ENCODE measurements around the gene GOSR2. TPM values are rescaled to one million over a fixed set of nuclear protein-coding genes. Genes with fewer than 3 reads are reported as not detected.

The GOSR2 gene
- total and polyA plus RNA-seq, 2 of the 8 experiments (the other 6 are each of a cell fraction or from before 2014, with no cell fraction given) = 28.2 to 36.2 TPM

DNA sequence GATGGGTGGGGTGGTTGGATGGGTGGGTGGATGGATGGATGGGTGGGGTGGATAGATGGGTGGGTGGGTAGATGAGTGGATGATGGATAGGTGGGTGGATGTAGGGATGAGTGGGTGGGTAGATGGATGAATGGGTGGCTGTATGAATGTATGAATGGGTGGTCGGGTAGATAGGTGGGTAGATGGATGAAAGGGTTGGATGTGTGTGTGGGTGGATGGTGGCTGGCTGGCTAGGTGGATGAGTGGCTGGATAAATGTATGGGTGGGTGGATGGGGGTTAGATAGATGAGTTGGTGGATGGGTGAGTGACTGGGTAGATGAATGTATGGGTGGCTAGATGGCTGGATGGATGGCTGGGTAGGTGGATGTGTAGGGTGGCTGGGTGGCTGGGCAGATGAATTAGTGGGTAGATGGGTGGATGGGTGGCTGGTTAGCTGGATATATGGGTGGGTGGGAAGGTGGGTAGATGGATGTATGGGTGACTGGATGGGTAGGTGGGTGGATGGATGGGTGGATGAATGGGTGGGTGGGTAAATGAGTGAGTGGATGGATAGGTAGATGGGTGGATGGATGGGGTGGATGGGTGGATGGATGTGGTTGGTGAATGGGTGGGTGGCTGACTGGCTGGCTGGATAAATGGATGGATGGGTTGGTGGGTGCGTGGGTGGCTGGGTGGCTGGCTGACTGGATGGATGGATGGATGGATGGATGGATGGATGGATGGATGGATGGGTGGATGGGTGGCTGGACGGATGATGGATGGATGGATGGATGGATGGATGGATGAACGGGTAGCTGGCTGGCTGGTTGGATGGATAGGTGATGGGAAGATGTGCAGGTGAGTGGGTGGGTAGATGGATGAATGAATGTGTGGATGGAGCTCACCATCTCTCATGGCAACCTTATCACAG is 18.9 kb upstream of the GOSR2 start (continued):
- TF ChIP-seq NRF1 (IDR thresholded peaks at IDR 0.05; ENCODE audit: low read depth, low read length) = no peak
- no peak for TF ChIP-seq CBX5 (IDR thresholded peaks at IDR 0.05; ENCODE audit: low read depth, low read length)
- no peak for TF ChIP-seq CHD7 (IDR thresholded peaks at IDR 0.05; ENCODE audit: insufficient replicate concordance, low read length)
- TF ChIP-seq CBX8 (IDR thresholded peaks at IDR 0.05; ENCODE audit: borderline replicate concordance, low read depth, low read length) = no peak
- TF ChIP-seq, protein P1, sequence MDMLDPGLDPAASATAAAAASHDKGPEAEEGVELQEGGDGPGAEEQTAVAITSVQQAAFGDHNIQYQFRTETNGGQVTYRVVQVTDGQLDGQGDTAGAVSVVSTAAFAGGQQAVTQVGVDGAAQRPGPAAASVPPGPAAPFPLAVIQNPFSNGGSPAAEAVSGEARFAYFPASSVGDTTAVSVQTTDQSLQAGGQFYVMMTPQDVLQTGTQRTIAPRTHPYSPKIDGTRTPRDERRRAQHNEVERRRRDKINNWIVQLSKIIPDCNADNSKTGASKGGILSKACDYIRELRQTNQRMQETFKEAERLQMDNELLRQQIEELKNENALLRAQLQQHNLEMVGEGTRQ (IDR thresholded peaks at IDR 0.05; ENCODE audit: low read length) = no peak
- TF ChIP-seq GTF2F1 (IDR thresholded peaks at IDR 0.05; ENCODE audit: borderline replicate concordance, low read depth, low read length) = no peak
- no peak for TF ChIP-seq HDAC6 (IDR thresholded peaks at IDR 0.05; ENCODE audit: low read depth, low read length)
- TF ChIP-seq POU5F1 (IDR thresholded peaks at IDR 0.05; ENCODE audit: low read depth, low read length) = no peak
